CD4-positive, alpha-beta memory T cell (primary cell): ENCODE results near the gene MCUB. TPM values are rescaled to one million over a fixed set of nuclear protein-coding genes. Genes with fewer than 3 reads are reported as not detected.
"Not testable (repeated sequence)": the region's sequence is repeated elsewhere in the genome, so short reads cannot be mapped to it uniquely, and the experiment has no call there.

Experiments used
- CTCF ChIA-PET: fragments of 350-600 bp; sonication (Branson Sonifier 250); formaldehyde crosslinking; loops from one replicate; lab custom pipeline; 2021; ENCODE audit warnings: inconsistent platforms; ENCODE audit not compliant: partially characterized antibody; lab: Charles Lee
- POLR2A ChIA-PET: fragments of 350-600 bp; sonication (Branson Sonifier 250); formaldehyde crosslinking; loops from one replicate; lab custom pipeline; 2021; ENCODE audit not compliant: partially characterized antibody; lab: Charles Lee
- DNase-seq, 5 donors: peaks; one replicate each; pipeline versions ENCODE4 v3.0.0 to v3.0.0-alpha.2; 2020 to 2022; ENCODE audit warnings: mixed read lengths in 1 of 5
- H3K27ac ChIP-seq: one replicate; pipeline ENCODE4 v1.7.0; 2013; ENCODE audit warnings: low read depth, low read length
- H3K27me3 ChIP-seq: 2 replicates; pipeline ENCODE4 v1.7.0; 2013; ENCODE audit warnings: mild to moderate bottlenecking, low read length, moderate library complexity; ENCODE audit not compliant: insufficient read depth
- H3K36me3 ChIP-seq: 2 replicates; pipeline ENCODE4 v1.7.0; 2013; ENCODE audit warnings: mild to moderate bottlenecking, low read length, moderate library complexity; ENCODE audit not compliant: insufficient read depth
- H3K4me1 ChIP-seq: 2 replicates; pipeline ENCODE4 v1.7.0; 2013; ENCODE audit warnings: mild to moderate bottlenecking, low read length, moderate library complexity; ENCODE audit not compliant: insufficient read depth
- H3K4me3 ChIP-seq, 2 donors: one replicate each; pipeline ENCODE4 v1.7.0; 2013; ENCODE audit warnings: low read length in 2 of 2, mild to moderate bottlenecking in 1 of 2
- H3K9me3 ChIP-seq, 2 donors: one replicate each; pipeline ENCODE4 v1.7.0; 2013; ENCODE audit warnings: low read length in 2 of 2, control low read depth in 1 of 2; ENCODE audit not compliant: control insufficient read depth in 1 of 2
- H3K27ac Mint-ChIP-seq, 7 donors: one replicate each; pipeline ENCODE4 v1.8.0; 2020 to 2021; ENCODE audit warnings: mixed read lengths in 7 of 7, mild to moderate bottlenecking in 6 of 7, inconsistent platforms in 3 of 7, moderate library complexity in 3 of 7
- H3K27me3 Mint-ChIP-seq, 2 donors: one replicate each; pipeline ENCODE4 v1.8.0; 2020 to 2021; ENCODE audit warnings: mixed read lengths in 2 of 2
- H3K36me3 Mint-ChIP-seq, 2 donors: one replicate each; pipeline ENCODE4 v1.8.0; 2020 to 2021; ENCODE audit warnings: mixed read lengths in 2 of 2, inconsistent platforms in 1 of 2, mild to moderate bottlenecking in 1 of 2
- H3K4me1 Mint-ChIP-seq, 4 donors: one replicate each; pipeline ENCODE4 v1.8.0; 2020 to 2021; ENCODE audit warnings: mixed read lengths in 4 of 4, mild to moderate bottlenecking in 1 of 4
- H3K4me3 Mint-ChIP-seq, 8 donors: one replicate each; pipeline ENCODE4 v1.8.0; 2020 to 2021; ENCODE audit warnings: mixed read lengths in 8 of 8, mild to moderate bottlenecking in 7 of 8, moderate library complexity in 6 of 8, inconsistent platforms in 3 of 8
- H3K9me3 Mint-ChIP-seq, 8 donors: one replicate each; pipeline ENCODE4 v1.8.0; 2020 to 2021; ENCODE audit warnings: mixed read lengths in 8 of 8, mild to moderate bottlenecking in 5 of 8, inconsistent platforms in 3 of 8, moderate library complexity in 1 of 8
- intact Hi-C: fragments of 100-400 bp; cut with micrococcal nuclease; formaldehyde crosslinking; loops from one replicate; pipeline ENCODE4 v1.15.1; 2023
- polyA plus RNA-seq, 2 donors: library from polyadenylated mRNA; unstranded; fragments of 300-500 nt; fragmentation: Illumina TruSeq; gene quantifications; one replicate each; pipeline ENCODE4 v1.2.3, GENCODE V29; 2021
- total RNA-seq, 2 experiments: library from RNA; stranded (reverse); gene quantifications; one replicate each; pipeline ENCODE4 v1.2.3, GENCODE V29; 2021

The MCUB gene
- total and polyA plus RNA-seq, 4 experiments from 2014 or later, result 142 to 299 (median 160) TPM

DNA sequence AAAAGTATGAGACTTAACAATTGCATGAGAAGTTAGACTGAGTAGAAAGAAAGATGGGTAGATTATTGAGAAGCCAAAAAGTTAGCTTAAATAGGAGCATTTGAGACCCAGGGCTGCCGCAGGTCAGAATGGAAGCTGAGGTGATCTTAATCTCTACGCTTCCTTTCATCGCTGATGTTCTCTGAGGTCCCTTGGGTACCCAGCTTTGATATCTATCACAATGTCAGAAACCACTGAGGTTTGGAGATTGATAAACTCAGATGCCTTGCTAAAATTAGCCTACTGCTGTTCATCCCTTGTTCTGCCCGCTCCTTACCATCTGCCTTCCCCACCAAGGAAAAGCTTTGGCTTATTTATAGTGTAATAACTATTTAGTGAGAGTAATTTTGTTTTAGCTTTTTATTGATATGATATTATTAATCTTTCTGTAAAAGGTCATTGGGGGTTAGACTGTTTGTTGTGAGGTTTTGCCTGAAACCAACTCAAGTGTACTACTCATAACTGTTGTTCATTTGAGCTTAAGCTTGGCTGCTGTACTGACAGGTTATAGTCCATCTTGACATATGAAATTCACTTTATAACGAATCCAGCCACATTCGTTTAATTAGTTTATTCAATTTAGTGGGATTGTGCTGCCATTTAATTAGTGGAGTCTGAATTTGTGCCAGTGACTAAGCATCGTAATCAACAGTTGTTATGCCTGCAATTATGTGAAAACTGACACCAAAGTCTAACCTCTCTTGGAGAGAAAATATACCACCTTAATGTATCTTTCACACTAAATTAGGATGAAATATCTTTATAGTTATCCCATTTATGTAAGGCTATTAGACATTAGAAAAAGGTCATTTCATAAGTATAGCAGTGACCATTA, 15.1 kb downstream of the MCUB start:
- Mint-ChIP-seq H3K27ac (peak overlapping the region; percentile 10 to 88 (median 59)), H3K36me3 (peaks cover 20 to 21% of the 10 kb centered on the region in 2 donors), H3K4me3 (peak overlapping the region; percentile 4 to 79 (median 50)), H3K27me3 (no peaks in the 10 kb centered on the region), H3K4me1 (peaks cover 47 to 72% (median 61%) of the 10 kb centered on the region in 4 donors), H3K9me3 (peaks cover 0 to 4% (median 0%) of the 10 kb centered on the region in 8 donors)
- peak in 3 of 5 donors; percentile 12 to 33 (median 24) for DNase-seq
- Histone ChIP-seq H3K9me3 (no peaks in the 10 kb centered on the region), H3K4me3 (no peak overlapping the region), H3K27me3 (no peaks in the 10 kb centered on the region), H3K27ac (no peak overlapping the region), H3K36me3 (no peaks in the 10 kb centered on the region), H3K4me1 (peaks cover 56% of the 10 kb centered on the region)
- intact Hi-C loops, result loop anchor here (1.0 to 5.0 kb wide), 4 partner anchors 14 to 142 kb away; partner anchors contain the start of gene SEC24B
- CTCF ChIA-PET, result interaction anchor here (0.8 to 2.2 kb wide), 10 partner anchors 12 to 148 kb away, joined by 3 to 7 read pairs (median 4); partner anchors contain the start of genes MCUB and SEC24B
- POLR2A ChIA-PET, result interaction anchor here (0.8 to 5.1 kb wide), 7 partner anchors 14 to 141 kb away, joined by 3 to 48 read pairs (median 5); partner anchors contain the start of genes MCUB and SEC24B

GRCh38 chr4:109576462-109576861, 16.4 kb downstream of the MCUB start:
- no peaks in the 10 kb centered on the region for H3K36me3 ChIP-seq
- Mint-ChIP-seq H3K27ac (peak overlapping the region in 5 of 7 donors; percentile 36 to 68 (median 42)), H3K27me3 (no peaks in the 10 kb centered on the region), H3K4me3 (peak overlapping the region in 3 of 8 donors; percentile 9 to 55 (median 20)), H3K9me3 (peaks cover 0 to 3% (median 0%) of the 10 kb centered on the region in 8 donors), H3K36me3 (peaks cover 20 to 21% of the 10 kb centered on the region in 2 donors), H3K4me1 (peaks cover 43 to 75% (median 59%) of the 10 kb centered on the region in 4 donors)
- no peak for DNase-seq
- no peak overlapping the region for H3K4me3 ChIP-seq
- H3K4me1 ChIP-seq, result peaks cover 48% of the 10 kb centered on the region
- CTCF ChIA-PET, result no interaction called here
- H3K27me3 ChIP-seq, result no peaks in the 10 kb centered on the region
- POLR2A ChIA-PET, result no interaction called here
- no peaks in the 10 kb centered on the region for H3K9me3 ChIP-seq
- intact Hi-C loops, result loop anchor here (1.0 kb wide), 1 partner anchor 72 kb away; no protein-coding TSS in a partner anchor
- no peak overlapping the region for H3K27ac ChIP-seq

- Histone ChIP-seq H3K4me1 (peaks cover 40% of the 10 kb centered on the region), H3K27me3 (no peaks in the 10 kb centered on the region), H3K36me3 (no peaks in the 10 kb centered on the region), H3K9me3 (no peaks in the 10 kb centered on the region), H3K4me3 (no peak overlapping the region), H3K27ac (no peak overlapping the region)
- Mint-ChIP-seq H3K4me3 (peak overlapping the region in 2 of 8 donors; percentile 3 to 36), H3K27ac (peak overlapping the region in 1 of 7 donors; percentile 65), H3K36me3 (peaks cover 26 to 29% of the 10 kb centered on the region in 2 donors), H3K27me3 (no peaks in the 10 kb centered on the region), H3K4me1 (peaks cover 44 to 76% (median 58%) of the 10 kb centered on the region in 4 donors), H3K9me3 (peaks cover 0 to 15% (median 0%) of the 10 kb centered on the region in 8 donors)
- DNase-seq, result no peak
- intact Hi-C loops, result no loop called here
- ChIA-PET CTCF (interaction anchor here (0.9 kb wide), 1 partner anchor 78 kb away, joined by 4 read pairs; no protein-coding TSS in a partner anchor), POLR2A (interaction anchor here (0.9 kb wide), 1 partner anchor 18 kb away, joined by 3 read pairs; no protein-coding TSS in a partner anchor)
Measured at GRCh38 chr4:109578846-109579245, 18.8 kb downstream of the MCUB start.

DNA sequence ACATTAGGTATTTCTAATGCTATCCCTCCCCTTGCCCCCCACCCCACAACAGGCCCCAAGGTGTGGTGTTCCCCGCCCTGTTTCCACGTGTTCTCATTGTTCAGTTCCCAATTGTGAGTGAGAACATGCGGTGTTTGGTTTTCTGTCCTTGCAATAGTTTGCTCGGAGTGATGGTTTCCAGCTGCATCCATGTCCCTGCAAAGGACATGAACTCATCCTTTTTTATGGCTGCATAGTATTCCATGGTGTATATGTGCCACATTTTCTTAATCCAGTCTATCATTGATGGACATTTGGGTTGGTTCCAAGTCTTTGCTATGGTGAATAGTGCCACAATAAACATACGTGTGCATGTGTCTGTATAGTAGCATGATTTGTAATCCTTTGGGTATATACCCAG, 20.0 kb downstream of the MCUB start:
- H3K27me3 ChIP-seq, intact Hi-C loops, DNase-seq, CTCF ChIA-PET, H3K36me3 ChIP-seq, H3K4me3 Mint-ChIP-seq, H3K27ac Mint-ChIP-seq, H3K27ac ChIP-seq, H3K4me3 ChIP-seq, POLR2A ChIA-PET, H3K27me3 Mint-ChIP-seq, H3K9me3 ChIP-seq: not testable (repeated sequence)
- Mint-ChIP-seq H3K9me3 (peaks cover 0 to 15% (median 0%) of the 10 kb centered on the region in 8 donors), H3K36me3 (peaks cover 25 to 26% of the 10 kb centered on the region in 2 donors), H3K4me1 (peaks cover 46 to 76% (median 57%) of the 10 kb centered on the region in 4 donors)
- H3K4me1 ChIP-seq, result peaks cover 30% of the 10 kb centered on the region

DNA sequence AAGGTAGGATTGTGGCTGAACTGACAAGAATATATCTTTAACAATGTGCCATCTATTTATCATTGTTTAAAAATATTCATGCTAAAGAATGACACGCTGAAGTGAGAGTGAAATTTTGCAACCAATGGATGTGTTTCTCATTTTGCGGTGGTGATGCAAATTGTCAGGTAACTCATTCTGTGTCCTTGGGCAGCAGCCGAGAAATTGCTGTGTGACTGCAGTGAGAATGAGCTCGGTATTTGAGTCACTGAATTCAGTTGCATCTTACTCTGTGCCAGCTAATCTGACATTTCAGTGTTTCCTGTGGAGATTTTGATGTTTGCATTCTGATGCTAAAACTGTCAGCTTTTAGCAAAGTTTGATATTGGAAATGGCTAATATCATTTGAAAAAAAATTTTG, 28.1 kb downstream of the MCUB start:
- peak overlapping the region in 6 of 7 donors; percentile 19 to 86 (median 76) for H3K27ac Mint-ChIP-seq
- no peaks in the 10 kb centered on the region for H3K27me3 ChIP-seq
- H3K27ac ChIP-seq, result no peak overlapping the region
- H3K4me3 Mint-ChIP-seq, result peak overlapping the region in 6 of 8 donors; percentile 9 to 71 (median 52)
- peaks cover 0 to 3% (median 0%) of the 10 kb centered on the region in 8 donors for H3K9me3 Mint-ChIP-seq
- H3K4me3 ChIP-seq, result no peak overlapping the region
- peaks cover 56% of the 10 kb centered on the region for H3K4me1 ChIP-seq
- H3K9me3 ChIP-seq, result no peaks in the 10 kb centered on the region
- intact Hi-C loops, result no loop called here
- peaks cover 11 to 12% of the 10 kb centered on the region in 2 donors for H3K36me3 Mint-ChIP-seq
- H3K4me1 Mint-ChIP-seq, result peaks cover 61 to 90% (median 74%) of the 10 kb centered on the region in 4 donors
- H3K27me3 Mint-ChIP-seq, result no peaks in the 10 kb centered on the region
- no peaks in the 10 kb centered on the region for H3K36me3 ChIP-seq
- POLR2A ChIA-PET, result interaction anchor here (1.3 to 1.6 kb wide), 2 partner anchors 11 to 58 kb away, joined by 3 to 5 read pairs; no protein-coding TSS in a partner anchor
- CTCF ChIA-PET, result interaction anchor here (1.1 kb wide), 1 partner anchor 65 kb away, joined by 4 read pairs; no protein-coding TSS in a partner anchor
- no peak for DNase-seq

- intact Hi-C loops, result no loop called here
- peaks cover 54 to 85% (median 70%) of the 10 kb centered on the region in 4 donors for H3K4me1 Mint-ChIP-seq
- ChIA-PET CTCF (interaction anchor here (1.4 kb wide), 1 partner anchor 14 kb away, joined by 3 read pairs; no protein-coding TSS in a partner anchor), POLR2A (interaction anchor here (1.3 to 1.6 kb wide), 2 partner anchors 10 to 57 kb away, joined by 3 to 5 read pairs; no protein-coding TSS in a partner anchor)
- H3K9me3 ChIP-seq, result no peaks in the 10 kb centered on the region
- peak overlapping the region in 5 of 8 donors; percentile 7 to 62 (median 27) for H3K4me3 Mint-ChIP-seq
- H3K27ac ChIP-seq, result no peak overlapping the region
- no peaks in the 10 kb centered on the region for H3K36me3 ChIP-seq
- H3K36me3 Mint-ChIP-seq, result peaks cover 6 to 7% of the 10 kb centered on the region in 2 donors
- no peaks in the 10 kb centered on the region for H3K27me3 Mint-ChIP-seq
- H3K27me3 ChIP-seq, result no peaks in the 10 kb centered on the region
- H3K4me3 ChIP-seq, result no peak overlapping the region
- no peaks in the 10 kb centered on the region for H3K9me3 Mint-ChIP-seq
- H3K27ac Mint-ChIP-seq, result peak overlapping the region in 6 of 7 donors; percentile 42 to 83 (median 72)
- peaks cover 53% of the 10 kb centered on the region for H3K4me1 ChIP-seq
- DNase-seq, result no peak
Measured at GRCh38 chr4:109589119-109589518, 29.1 kb downstream of the MCUB start.
